Ovary (tissue), 9 donors: ENCODE data around the gene OLAH. TPM values are rescaled to one million over a fixed set of nuclear protein-coding genes. Genes with fewer than 3 reads are reported as not detected.

Source experiments
- DNase-seq, 5 donors: peaks; one replicate each; pipeline ENCODE4 v3.0.0-alpha.2; 2019 to 2020
- H3K27ac ChIP-seq, 2 donors: fragments of 200-600 bp; one replicate each; pipeline versions ENCODE4 v1.5.1 to v1.8.0; 2019 to 2022
- H3K27me3 ChIP-seq: fragments of 200-600 bp; one replicate; pipeline ENCODE4 v1.8.0; 2022
- H3K36me3 ChIP-seq: fragments of 200-600 bp; sonication (generic); one replicate; pipeline ENCODE4 v1.5.1; 2019
- H3K4me1 ChIP-seq: one replicate; pipeline ENCODE4 v1.8.1; 2013; ENCODE audit warnings: mild to moderate bottlenecking, moderate library complexity; ENCODE audit not compliant: insufficient read depth
- H3K4me3 ChIP-seq: fragments of 200-600 bp; sonication (generic); one replicate; pipeline ENCODE4 v1.5.1; 2017
- H3K9me3 ChIP-seq, 2 donors: fragments of 200-600 bp in 1 of 2; sonication (generic) in 1 of 2; one replicate each; pipeline versions ENCODE4 v1.5.1 to v1.8.1; 2013 to 2019; ENCODE audit warnings: mild to moderate bottlenecking in 1 of 2, moderate library complexity in 1 of 2
- CTCF ChIP-seq, 3 donors: fragments of 450-650 bp in 2 of 3; fragments of 200-600 bp in 1 of 3; IDR thresholded peaks; one replicate each; pipeline versions ENCODE4 v1.5.1 to v1.8.0; 2016 to 2022; ENCODE audit warnings: antibody characterized with exemption in 3 of 3, mild to moderate bottlenecking in 1 of 3
- EP300 ChIP-seq: sonication (generic); formaldehyde crosslinking; IDR thresholded peaks from one replicate; pipeline ENCODE4 v1.6.1; 2017; ENCODE audit warnings: antibody characterized with exemption
- POLR2A ChIP-seq: fragments of 450-650 bp; IDR thresholded peaks from one replicate; pipeline ENCODE4 v1.6.1; 2017; ENCODE audit warnings: antibody characterized with exemption, mild to moderate bottlenecking, moderate library complexity
- WGBS, 3 donors: extraction: QIAGEN DNeasy Blood & Tissue Kit in 1 of 3; methylation state at CpG; one replicate each; pipeline versions ENCODE4 v1.1.5 to v1.1.7; 2013 to 2017; 5-methylcytosine and 5-hydroxymethylcytosine counted together
- intact Hi-C, 4 donors: fragments of 100-400 bp; cut with DNase I; formaldehyde crosslinking; loops; one replicate each; pipeline versions ENCODE4 v1.11.0 to v1.15.1; 2022 to 2023
- polyA plus RNA-seq, 2 donors: library from polyadenylated mRNA; stranded (reverse); fragments of 200-250 nt in 1 of 2; fragments of 350-450 nt in 1 of 2; fragmentation: Illumina TruSeq in 1 of 2; extraction: RNeasy Lipid Tissue Mini Kit (QIAGEN cat#74804) in 1 of 2; gene quantifications; one replicate each; pipeline ENCODE4 v1.2.3, GENCODE V29; 2013 to 2014
- total RNA-seq, 7 donors: library from RNA; depleted of rRNA in 2 of 7; stranded (reverse); fragments of >200 nt in 2 of 7; fragmentation: NEBNext Ultra II Directional in 3 of 7; extraction: Animal tissue kit (Norgen Biotek cat#: 25700) in 3 of 7; gene quantifications; one replicate each; pipeline versions ENCODE4 v1.1.0 to v1.2.4, GENCODE V29; 2016 to 2023
- donor health status: DM: no; HTN: no; CAD: no; lungs with moderate emphysema.
- donor health status: DM: no; HTN: no; CAD: no.
- donor health status: Bipolar disorder and iron deficiency.
- donor health status: DM: yes; HTN: yes; CAD: no.
- donor health status: DM: no; HTN: no; CAD: no.
- donor health status: DM: yes; HTN: yes; CAD: no.

OLAH gene
- total and polyA plus RNA-seq, 9 donors: 0.23 to 0.48 (median 0.40) TPM; not detected in 6

- Histone ChIP-seq H3K36me3 (no peaks in the 10 kb centered on the region), H3K4me3 (no peak overlapping the region), H3K27me3 (no peaks in the 10 kb centered on the region), H3K9me3 (no peaks in the 10 kb centered on the region), H3K27ac (no peak overlapping the region), H3K4me1 (no peaks in the 10 kb centered on the region)
- intact Hi-C loops: no loop called here
- WGBS, 3 donors: 86 to 96% (median 95%) methylated on average over 1 of the region's 1 CpG
- TF ChIP-seq CTCF (IDR thresholded peaks at IDR 0.05): no peak
- DNase-seq: no peak
Measured at GRCh38 chr10:15118615-15119014, 74.9 kb downstream of the OLAH start.

GRCh38 chr10:15120523-15120922 is 76.8 kb downstream of the OLAH start:
- DNase-seq: no peak
- WGBS, 3 donors: 82 to 93% (median 87%) methylated on average over 5 of the region's 5 CpGs
- H3K27me3 ChIP-seq: no peaks in the 10 kb centered on the region
- H3K4me3 ChIP-seq: no peak overlapping the region
- H3K36me3 ChIP-seq: no peaks in the 10 kb centered on the region
- H3K9me3 ChIP-seq: no peaks in the 10 kb centered on the region
- H3K4me1 ChIP-seq: no peaks in the 10 kb centered on the region
- intact Hi-C loops: no loop called here
- no peak for TF ChIP-seq CTCF (IDR thresholded peaks at IDR 0.05)
- TF ChIP-seq POLR2A: no peak
- TF ChIP-seq EP300: no peak
- H3K27ac ChIP-seq: no peak overlapping the region

- H3K27ac ChIP-seq: no peak overlapping the region
- no peaks in the 10 kb centered on the region for H3K4me1 ChIP-seq
- no peaks in the 10 kb centered on the region for H3K27me3 ChIP-seq
- 90 to 100% (median 100%) methylated on average over 1 of the region's 1 CpG for WGBS, 3 donors
- H3K4me3 ChIP-seq: no peak overlapping the region
- H3K36me3 ChIP-seq: no peaks in the 10 kb centered on the region
- DNase-seq: no peak
- H3K9me3 ChIP-seq: no peaks in the 10 kb centered on the region
- TF ChIP-seq POLR2A: no peak
- TF ChIP-seq CTCF (IDR thresholded peaks at IDR 0.05): no peak
- no peak for TF ChIP-seq EP300
- intact Hi-C loops: no loop called here
Measured at GRCh38 chr10:15121707-15122106, 78.0 kb downstream of the OLAH start.

DNA sequence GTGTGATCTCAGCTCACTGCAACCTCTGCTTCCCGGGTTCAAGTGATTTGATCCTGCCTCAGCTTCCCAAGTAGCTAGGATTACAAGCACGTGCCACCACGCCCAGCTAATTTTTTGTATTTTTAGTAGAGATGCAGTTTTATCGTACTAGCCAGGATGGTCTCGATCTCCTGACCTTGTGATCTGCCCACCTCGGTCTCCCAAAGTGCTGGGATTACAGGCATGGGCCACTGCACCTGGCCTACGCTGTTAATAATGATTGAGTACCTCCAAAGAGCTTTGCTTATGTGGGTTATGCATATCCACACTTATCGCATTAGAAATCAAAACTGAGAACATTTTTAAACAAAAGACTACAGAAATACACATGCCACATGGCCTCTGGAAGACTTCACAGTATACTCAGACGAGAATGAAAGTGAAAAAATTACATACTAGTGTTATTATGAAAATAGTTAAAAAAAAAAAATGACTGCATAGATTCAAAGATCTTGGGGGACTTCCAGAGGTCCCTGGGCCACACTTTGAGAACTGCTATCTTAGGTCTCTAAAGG is 78.8 kb downstream of the OLAH start:
- TF ChIP-seq POLR2A: no peak
- TF ChIP-seq CTCF (IDR thresholded peaks at IDR 0.05): no peak
- TF ChIP-seq EP300: no peak
- WGBS, 3 donors: 89 to 92% (median 91%) methylated on average over 9 of the region's 9 CpGs
- no peak for DNase-seq
- Histone ChIP-seq H3K4me3 (no peak overlapping the region), H3K27me3 (no peaks in the 10 kb centered on the region), H3K9me3 (no peaks in the 10 kb centered on the region), H3K4me1 (no peaks in the 10 kb centered on the region), H3K36me3 (no peaks in the 10 kb centered on the region), H3K27ac (no peak overlapping the region)
- intact Hi-C loops: no loop called here

Other genes starting within 250 kb of the OLAH start
- 1 to 10 TPM; 1.5 to 6.0 (median 4.4) TPM for gene CDNF, start 205.9 kb upstream of the OLAH start, total RNA-seq
- gene CDNF, start 205.9 kb upstream of the OLAH start, polyA plus RNA-seq: 1 to 10 TPM; 2.9 to 3.4 TPM
- gene HSPA14, start 205.6 kb upstream of the OLAH start, total RNA-seq: 10 to 100 TPM in 4 of 7 donors, 1 to 10 TPM in 3; 7.7 to 13.6 (median 10.6) TPM
- 1 to 10 TPM; 7.5 to 7.8 TPM for gene HSPA14, start 205.6 kb upstream of the OLAH start, polyA plus RNA-seq
- gene MSANTD7, start 205.6 kb upstream of the OLAH start, total RNA-seq: 10 to 100 TPM in 3 of 7 donors, 1 to 10 TPM in 4; 9.2 to 15.1 (median 9.9) TPM
- gene MSANTD7, start 205.6 kb upstream of the OLAH start, polyA plus RNA-seq: 1 to 10 TPM; 6.7 to 9.3 TPM
- 10 to 100 TPM in 3 of 7 donors, 1 to 10 TPM in 4; 3.7 to 16.4 (median 9.0) TPM for gene SUV39H2, start 165.1 kb upstream of the OLAH start, total RNA-seq
- 1 to 10 TPM; 3.0 to 5.0 TPM for gene SUV39H2, start 165.1 kb upstream of the OLAH start, polyA plus RNA-seq
- gene DCLRE1C, start 89.8 kb upstream of the OLAH start, total RNA-seq: 10 to 100 TPM in 3 of 7 donors, 1 to 10 TPM in 4; 6.3 to 12.9 (median 8.8) TPM
- 10 to 100 TPM in 1 of 2 donors, 1 to 10 TPM in 1; 5.0 to 11.8 TPM for gene DCLRE1C, start 89.8 kb upstream of the OLAH start, polyA plus RNA-seq
- gene MEIG1, start 84.6 kb upstream of the OLAH start, total RNA-seq: under 1 TPM in 1 of 7 donors, not detected in 6; 0.69 TPM
- gene MEIG1, start 84.6 kb upstream of the OLAH start, polyA plus RNA-seq: under 1 TPM in 1 of 2 donors, not detected in 1; 0.67 TPM
- gene ACBD7, start 44.8 kb downstream of the OLAH start, total RNA-seq: 1 to 10 TPM in 1 of 7 donors, under 1 TPM in 5, not detected in 1; 0.17 to 1.7 (median 0.48) TPM
- under 1 TPM; 0.08 to 0.55 TPM for gene ACBD7, start 44.8 kb downstream of the OLAH start, polyA plus RNA-seq
- gene RPP38, start 53.4 kb downstream of the OLAH start, total RNA-seq: 10 to 100 TPM in 5 of 7 donors, 1 to 10 TPM in 2; 9.1 to 19.2 (median 11.9) TPM
- 10 to 100 TPM; 16.5 to 20.7 TPM for gene RPP38, start 53.4 kb downstream of the OLAH start, polyA plus RNA-seq
- 10 to 100 TPM; 11.5 to 30.3 (median 26.3) TPM for gene NMT2, start 124.8 kb downstream of the OLAH start, total RNA-seq
- 10 to 100 TPM; 13.9 to 25.8 TPM for gene NMT2, start 124.8 kb downstream of the OLAH start, polyA plus RNA-seq